ENCODE measurements around the gene BICC1. TPM values are rescaled to one million over a fixed set of nuclear protein-coding genes. Genes with fewer than 3 reads are reported as not detected.

Gene BICC1
- total and polyA plus RNA-seq, 2 of the 8 experiments (the other 6 are each of a cell fraction or from before 2014, with no cell fraction given), result 0.20 to 0.73 TPM

DNA sequence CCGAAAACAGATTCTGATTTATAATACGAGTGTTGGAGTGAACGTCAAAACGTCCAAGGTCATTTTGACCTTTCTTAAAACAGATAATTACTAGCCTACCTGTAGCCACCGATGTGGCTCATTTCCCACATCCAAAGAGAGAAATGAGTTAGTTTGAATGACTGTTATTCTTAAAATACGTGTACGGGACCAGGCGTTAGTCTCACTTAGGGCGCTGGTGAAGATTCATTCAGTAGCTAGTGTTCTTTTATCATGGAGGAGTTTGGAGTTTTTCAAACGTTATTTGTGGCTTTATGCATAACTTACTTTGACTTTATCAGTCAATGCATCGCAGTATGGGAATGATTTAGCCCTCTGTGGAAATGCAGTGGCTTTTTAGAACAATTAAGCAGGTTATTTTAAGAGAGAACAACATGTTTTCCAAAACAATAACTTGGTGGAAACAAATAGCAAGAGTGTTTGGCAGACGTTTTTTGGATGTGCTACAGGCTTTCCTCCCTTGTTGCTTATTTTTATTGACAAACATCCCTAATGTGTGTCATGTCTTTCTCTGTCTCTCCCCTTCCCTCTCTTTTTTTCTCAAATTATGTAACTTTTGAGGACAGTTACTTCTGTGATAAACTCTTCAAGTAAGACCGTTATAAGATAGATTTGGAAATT is 1.6 kb downstream of the BICC1 start:
- Histone ChIP-seq H2BK5ac (ENCODE audit: low read depth, low read length) (no peak overlapping the region), H3K4me1 (replicated peaks in 1 of 4; ENCODE audit: control insufficient read depth in 3 of 4, insufficient read depth in 4 of 4, low read length in 3 of 4) (peaks cover 0 to 8% (median 4%) of the 10 kb centered on the region in 4 experiments; a peak in 4 of 7 replicates), H3K27ac (ENCODE audit: low read depth, low read length) (no peak overlapping the region), H3K4me2 (ENCODE audit: insufficient read depth in 1 of 2, low read depth in 2 of 2, low read length in 2 of 2) (peak overlapping the region in 1 of 2 experiments; percentile 100; a peak in 1 of 4 replicates), H2BK120ac (replicated peaks; ENCODE audit: low read depth, low read length) (no peak overlapping the region), H4K5ac (ENCODE audit: insufficient read length, low read depth, low read length) (no peak overlapping the region), H2AK5ac (ENCODE audit: low read depth, low read length) (no peak overlapping the region), H3K4ac (replicated peaks; ENCODE audit: insufficient read length, low read depth, low read length) (no peak overlapping the region), H3K9ac (replicated peaks in 1 of 4; ENCODE audit: extremely low read depth in 1 of 4, low read depth in 3 of 4, low read length in 3 of 4) (no peak overlapping the region), H2BK20ac (ENCODE audit: low read length) (no peak overlapping the region), H3K56ac (replicated peaks; ENCODE audit: insufficient read length, low read depth, low read length) (no peak overlapping the region), H4K91ac (replicated peaks; ENCODE audit: insufficient read length, low read length) (no peak overlapping the region), H3K79me2 (ENCODE audit: control insufficient read depth in 1 of 2, insufficient read depth in 2 of 2, low read length in 2 of 2) (no peaks in the 10 kb centered on the region), H3K79me1 (ENCODE audit: low read depth, low read length) (no peaks in the 10 kb centered on the region; the same call in 1 of the 2 replicates), H4K20me1 (replicated peaks in 1 of 2; ENCODE audit: control insufficient read depth in 1 of 2, insufficient read depth in 2 of 2, low read length in 2 of 2) (no peaks in the 10 kb centered on the region), H2BK15ac (ENCODE audit: low read length) (no peak overlapping the region), H2AFZ (ENCODE audit: low read length) (no peak overlapping the region), H3K23ac (ENCODE audit: insufficient read length) (no peak overlapping the region), H3K18ac (ENCODE audit: extremely low read depth, low read length) (no peak overlapping the region), H3K14ac (ENCODE audit: insufficient read length) (no peak overlapping the region), H3K4me3 (ENCODE audit: extremely low read depth in 1 of 4, insufficient read depth in 2 of 4, low read depth in 3 of 4, low read length in 4 of 4) (peak overlapping the region in 1 of 4 experiments; percentile 87; a peak in 1 of 8 replicates), H3K27me3 (replicated peaks in 1 of 4; ENCODE audit: control insufficient read depth in 3 of 4, extremely low read depth in 1 of 4, insufficient read depth in 3 of 4, low read length in 3 of 4) (peaks cover 7 to 35% (median 27%) of the 10 kb centered on the region in 4 experiments), H3K9me3 (ENCODE audit: insufficient read depth in 2 of 2, low read depth in 1 of 2, low read length in 1 of 2) (no peaks in the 10 kb centered on the region), H3K23me2 (ENCODE audit: low read depth, low read length) (peaks cover 12% of the 10 kb centered on the region), H4K8ac (ENCODE audit: extremely low read depth, insufficient read depth, low read length) (no peak overlapping the region), H2BK12ac (ENCODE audit: low read depth, low read length) (no peak overlapping the region), H3K36me3 (ENCODE audit: control insufficient read depth in 2 of 4, insufficient read depth in 4 of 4, low read length in 3 of 4) (no peaks in the 10 kb centered on the region)
- FAIRE-seq (no peak), DNase-seq (ENCODE audit: low read depth in 1 of 2, low spot score in 2 of 2) (no peak)
- POLR2A ChIA-PET (ENCODE audit: partially characterized antibody), result interaction anchor here (0.6 kb wide), 1 partner anchor 1388 kb away, joined by 3 read pairs; no protein-coding TSS in a partner anchor
- CTCF ChIA-PET (ENCODE audit: partially characterized antibody), result interaction anchor here (0.5 to 1.5 kb wide), 3 partner anchors 100 to 330 kb away, joined by 3 to 6 read pairs (median 5); no protein-coding TSS in a partner anchor
- 59% methylated on average over 13 of the region's 13 CpGs; no CpG with 5 or more reads in 1 of the 2 experiments for WGBS, 2 experiments (ENCODE audit: extremely low coverage in 1 of 2, insufficient coverage in 1 of 2, insufficient read length in 1 of 2, insufficient replicate concordance in 2 of 2, low coverage in 1 of 2, low lambda C conversion rate in 2 of 2, missing lambda C conversion rate in 1 of 2)
- TF ChIP-seq CREB1 (IDR thresholded peaks at IDR 0.05) (no peak), CHD1 (IDR thresholded peaks at IDR 0.05; ENCODE audit: low read depth, low read length) (no peak), SUZ12 (IDR thresholded peaks at IDR 0.05; ENCODE audit: low read length) (no peak), RAD21 (IDR thresholded peaks at IDR 0.05 in 1 of 2, conservative IDR thresholded peaks at IDR 0.05 in 1 of 2; ENCODE audit: low read depth in 2 of 2, low read length in 2 of 2) (no peak), CBX8 (IDR thresholded peaks at IDR 0.05; ENCODE audit: borderline replicate concordance, low read depth, low read length) (no peak), EP300 (IDR thresholded peaks at IDR 0.05; ENCODE audit: borderline replicate concordance in 1 of 2, low read depth in 2 of 2, low read length in 2 of 2) (no peak)
- TF ChIP-seq, protein P1, sequence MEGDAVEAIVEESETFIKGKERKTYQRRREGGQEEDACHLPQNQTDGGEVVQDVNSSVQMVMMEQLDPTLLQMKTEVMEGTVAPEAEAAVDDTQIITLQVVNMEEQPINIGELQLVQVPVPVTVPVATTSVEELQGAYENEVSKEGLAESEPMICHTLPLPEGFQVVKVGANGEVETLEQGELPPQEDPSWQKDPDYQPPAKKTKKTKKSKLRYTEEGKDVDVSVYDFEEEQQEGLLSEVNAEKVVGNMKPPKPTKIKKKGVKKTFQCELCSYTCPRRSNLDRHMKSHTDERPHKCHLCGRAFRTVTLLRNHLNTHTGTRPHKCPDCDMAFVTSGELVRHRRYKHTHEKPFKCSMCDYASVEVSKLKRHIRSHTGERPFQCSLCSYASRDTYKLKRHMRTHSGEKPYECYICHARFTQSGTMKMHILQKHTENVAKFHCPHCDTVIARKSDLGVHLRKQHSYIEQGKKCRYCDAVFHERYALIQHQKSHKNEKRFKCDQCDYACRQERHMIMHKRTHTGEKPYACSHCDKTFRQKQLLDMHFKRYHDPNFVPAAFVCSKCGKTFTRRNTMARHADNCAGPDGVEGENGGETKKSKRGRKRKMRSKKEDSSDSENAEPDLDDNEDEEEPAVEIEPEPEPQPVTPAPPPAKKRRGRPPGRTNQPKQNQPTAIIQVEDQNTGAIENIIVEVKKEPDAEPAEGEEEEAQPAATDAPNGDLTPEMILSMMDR (IDR thresholded peaks at IDR 0.05; ENCODE audit: control extremely low read depth in 1 of 3, insufficient read depth in 1 of 3, low read depth in 1 of 3, low read length in 3 of 3), result no peak
- TF ChIP-seq, protein P2, sequence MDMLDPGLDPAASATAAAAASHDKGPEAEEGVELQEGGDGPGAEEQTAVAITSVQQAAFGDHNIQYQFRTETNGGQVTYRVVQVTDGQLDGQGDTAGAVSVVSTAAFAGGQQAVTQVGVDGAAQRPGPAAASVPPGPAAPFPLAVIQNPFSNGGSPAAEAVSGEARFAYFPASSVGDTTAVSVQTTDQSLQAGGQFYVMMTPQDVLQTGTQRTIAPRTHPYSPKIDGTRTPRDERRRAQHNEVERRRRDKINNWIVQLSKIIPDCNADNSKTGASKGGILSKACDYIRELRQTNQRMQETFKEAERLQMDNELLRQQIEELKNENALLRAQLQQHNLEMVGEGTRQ (IDR thresholded peaks at IDR 0.05; ENCODE audit: low read length), result no peak
